GM12872 (cell line): ENCODE measurements around the gene FMNL2.

Experiments used
- CTCF ChIP-seq: IDR thresholded peaks from 3 replicates; pipeline ENCODE4 v1.5.1; 2011; ENCODE audit warnings: low read depth, mild to moderate bottlenecking, low read length, moderate library complexity; ENCODE audit not compliant: insufficient read depth

FMNL2 gene

DNA sequence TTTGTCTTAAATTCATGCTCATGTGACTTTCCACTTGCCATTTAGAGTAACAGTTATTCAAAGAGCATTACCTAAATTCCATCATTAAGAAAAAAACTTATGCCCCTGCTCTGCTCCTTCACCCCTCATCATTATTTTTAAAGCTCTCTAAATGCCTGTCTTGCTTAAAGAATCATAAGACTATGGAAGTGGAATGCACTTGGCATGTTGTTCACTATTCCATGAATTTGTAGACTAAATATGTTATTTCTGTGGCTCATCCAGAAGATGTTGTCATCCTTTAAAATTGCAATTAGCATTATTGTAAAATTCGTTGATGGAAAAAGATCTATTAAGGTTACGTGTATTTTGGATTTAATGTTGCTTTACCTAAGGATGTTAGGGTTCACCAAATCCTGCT lies 61.8 kb downstream of the FMNL2 start:
- no peak for TF ChIP-seq CTCF

DNA sequence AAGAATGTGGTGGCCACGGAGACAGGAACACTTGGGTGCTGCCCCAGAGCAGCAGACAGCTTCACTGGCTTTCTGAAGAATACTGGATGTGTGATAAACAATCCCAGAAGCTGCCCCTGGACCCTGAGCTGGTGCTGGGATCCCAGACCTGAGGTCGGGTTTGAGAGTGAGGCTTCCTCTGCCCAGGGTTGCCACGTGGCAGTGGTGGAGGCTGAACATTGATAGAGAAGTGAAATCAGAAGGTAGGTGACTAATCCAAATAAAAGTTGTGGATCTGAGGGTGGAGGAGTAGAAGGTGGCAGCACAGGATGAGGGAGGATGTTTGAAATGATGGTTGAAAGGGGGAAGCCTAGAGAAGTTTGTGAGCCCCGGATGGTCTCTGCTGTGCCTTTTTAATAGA lies 64.0 kb downstream of the FMNL2 start:
- TF ChIP-seq CTCF: no peak

- TF ChIP-seq CTCF: no peak
These were observed 65.7 kb downstream of the FMNL2 start for GRCh38 chr2:152400607-152401214.

GRCh38 chr2:152402780-152403759 lies 68.1 kb downstream of the FMNL2 start:
- no peak for TF ChIP-seq CTCF

DNA sequence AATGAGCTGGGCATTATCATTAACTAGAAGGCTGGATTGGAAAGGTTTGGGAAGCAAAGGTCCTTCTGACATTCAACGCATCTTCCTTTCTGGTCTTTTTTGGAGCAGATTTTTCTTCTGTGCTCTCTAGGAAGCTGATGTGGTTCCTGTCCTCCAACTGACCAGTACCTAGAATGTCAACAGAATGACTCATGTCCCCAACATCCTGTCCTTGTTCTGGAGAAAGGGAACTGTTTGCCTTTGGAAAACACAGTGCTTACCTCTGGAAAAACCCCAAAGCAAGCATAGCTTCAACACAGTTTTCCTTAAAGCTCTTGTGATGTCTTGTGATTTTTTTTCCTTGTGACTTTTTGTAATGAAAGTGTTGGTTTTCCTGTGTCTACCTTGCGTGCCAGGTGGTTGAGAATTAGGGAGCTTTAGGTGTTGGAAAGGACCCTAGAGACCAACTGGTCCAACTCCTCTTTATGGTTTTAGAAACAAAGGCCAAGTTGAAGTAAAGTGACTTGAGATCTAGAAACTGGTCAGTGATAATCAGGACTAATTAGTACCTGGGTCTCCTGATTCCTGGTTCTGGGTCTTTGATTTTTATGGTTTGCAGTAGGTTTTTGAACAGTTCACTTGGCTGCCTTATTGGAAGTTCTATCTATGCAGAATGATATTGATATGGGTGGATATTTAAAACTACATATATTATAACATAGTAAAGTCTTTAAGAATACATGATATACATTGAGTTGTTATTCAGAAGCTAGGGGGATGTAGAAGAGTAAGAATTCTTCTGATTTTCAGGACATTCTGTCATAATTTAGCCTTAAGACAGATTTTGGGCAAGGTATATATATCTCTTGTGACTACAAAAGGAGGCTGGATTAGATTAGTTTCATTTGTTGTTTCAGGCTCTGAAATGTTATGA lies 70.5 kb downstream of the FMNL2 start:
- TF ChIP-seq CTCF: no peak

- no peak for TF ChIP-seq CTCF
These were observed 71.3 kb downstream of the FMNL2 start for GRCh38 chr2:152406119-152406835.

GRCh38 chr2:152406836-152407161 lies 71.8 kb downstream of the FMNL2 start:
- no peak for TF ChIP-seq CTCF
